GM04503 (cell line): ENCODE measurements around the gene MGLL.
"Not testable (repeated sequence)": the region's sequence is repeated elsewhere in the genome, so short reads cannot be mapped to it uniquely, and the experiment has no call there.

Experiments used
- DNase-seq: peaks from one replicate; pipeline ENCODE4 v3.0.0-alpha.2; 2012; ENCODE audit warnings: low read depth

Gene MGLL

DNA sequence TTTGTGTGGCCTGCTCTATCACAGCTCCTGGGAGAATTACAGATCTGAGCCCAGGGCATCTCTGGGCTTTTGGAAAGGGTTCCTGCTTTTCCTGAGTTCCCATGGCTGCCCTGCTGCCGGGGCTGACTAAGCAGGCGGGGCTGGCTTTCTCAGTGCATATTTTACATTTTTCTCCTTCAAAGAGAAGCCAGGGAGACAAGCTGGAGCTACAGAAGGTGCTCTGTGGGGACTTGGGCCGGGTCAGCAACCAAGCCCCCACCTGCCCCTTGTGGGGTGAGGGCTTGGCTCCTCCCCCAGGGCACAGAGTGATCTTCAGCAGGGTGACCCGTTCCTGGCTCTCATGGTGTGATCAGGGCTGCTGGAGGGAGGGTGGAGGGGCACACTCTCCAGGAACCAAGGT is 132.2 kb downstream of the MGLL start:
- peak; percentile 62 for DNase-seq

DNA sequence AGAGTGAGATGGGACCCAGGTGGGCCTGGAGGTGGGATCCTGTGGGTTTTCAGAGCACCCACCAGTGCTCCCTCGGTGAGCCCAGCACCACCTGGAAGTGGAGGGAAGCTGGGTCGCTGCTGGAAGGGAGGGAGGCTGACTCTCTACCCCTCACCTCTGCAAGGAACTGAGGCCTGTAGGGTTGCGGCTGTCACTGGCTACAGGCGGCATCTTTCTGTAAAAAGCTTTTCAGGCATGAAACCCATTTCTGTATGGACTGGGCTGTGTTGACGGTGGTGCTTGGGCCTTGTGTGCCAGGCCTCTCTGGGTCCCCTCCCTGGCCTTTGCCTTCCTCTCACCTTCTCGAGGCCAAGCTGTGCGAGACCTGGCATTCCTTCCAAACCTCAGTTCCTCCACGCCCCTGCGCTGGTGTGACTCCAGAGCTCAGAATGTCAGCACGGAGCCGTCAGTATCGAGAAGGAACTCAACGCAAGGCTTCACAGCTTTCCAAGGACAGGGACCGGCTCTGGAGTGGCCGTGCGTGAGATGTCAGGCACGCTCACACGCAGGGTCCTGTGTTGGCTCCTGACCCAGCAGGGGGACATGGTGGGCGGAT is 133.0 kb downstream of the MGLL start:
- no peak for DNase-seq

DNA sequence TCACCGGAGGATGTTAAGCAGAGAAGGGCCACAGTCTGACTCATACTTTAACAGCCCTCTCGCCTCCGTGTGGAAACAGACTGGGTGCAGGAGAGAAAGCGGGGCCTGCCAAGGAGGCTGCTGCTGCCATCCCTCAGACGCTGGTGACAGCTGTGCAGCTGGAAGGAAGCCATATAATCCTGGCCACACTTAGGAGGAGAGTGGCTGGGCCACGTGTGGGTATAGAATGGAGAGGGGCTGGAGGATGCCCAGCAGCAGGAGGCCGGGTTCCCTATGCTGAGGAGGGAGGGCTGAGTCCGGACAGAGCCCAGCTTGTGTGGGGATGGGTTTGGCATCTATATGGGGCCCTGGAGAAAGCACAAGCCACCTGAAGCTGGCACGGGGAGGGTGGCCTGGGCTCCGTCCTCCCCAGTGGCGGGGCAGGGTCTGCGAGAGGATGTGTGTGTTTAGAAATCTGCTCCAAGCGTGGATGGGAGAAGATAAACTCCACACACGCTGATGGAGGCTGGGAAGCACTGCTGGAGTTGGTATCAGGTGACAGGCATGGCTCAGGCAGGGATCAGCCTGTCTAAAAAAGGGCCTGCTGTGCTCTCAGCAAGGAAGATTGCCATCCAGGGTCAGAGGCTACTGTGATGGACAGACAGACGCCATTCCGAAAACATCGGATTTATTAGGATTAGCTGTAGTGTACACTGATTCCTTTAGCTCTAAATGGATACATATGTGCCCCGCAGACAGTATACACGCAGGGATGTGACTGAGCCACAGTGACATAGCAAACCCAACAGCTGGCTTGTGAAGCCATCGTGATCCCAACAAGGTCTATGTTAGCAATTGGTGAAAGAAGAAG is 133.7 kb downstream of the MGLL start:
- no peak for DNase-seq

DNA sequence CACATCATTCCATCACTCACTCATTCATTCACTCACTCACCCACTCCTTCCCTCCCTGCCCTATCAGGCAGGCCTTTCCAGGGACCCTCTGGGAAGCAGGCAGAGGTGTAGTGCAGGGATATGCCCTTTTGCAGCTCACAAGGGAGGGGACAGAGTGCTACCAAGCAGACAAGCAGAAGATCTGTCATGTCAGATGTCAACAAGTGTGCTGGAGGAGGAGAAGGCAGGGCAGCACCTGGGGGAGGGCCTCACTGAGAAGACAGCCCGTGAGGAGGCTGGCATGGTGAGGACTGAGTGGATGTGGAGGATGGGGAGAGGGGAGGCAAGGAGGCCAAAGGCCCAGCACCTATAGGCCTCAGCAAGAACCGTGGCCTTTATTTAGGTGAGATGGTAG is 134.3 kb downstream of the MGLL start:
- no peak for DNase-seq

DNA sequence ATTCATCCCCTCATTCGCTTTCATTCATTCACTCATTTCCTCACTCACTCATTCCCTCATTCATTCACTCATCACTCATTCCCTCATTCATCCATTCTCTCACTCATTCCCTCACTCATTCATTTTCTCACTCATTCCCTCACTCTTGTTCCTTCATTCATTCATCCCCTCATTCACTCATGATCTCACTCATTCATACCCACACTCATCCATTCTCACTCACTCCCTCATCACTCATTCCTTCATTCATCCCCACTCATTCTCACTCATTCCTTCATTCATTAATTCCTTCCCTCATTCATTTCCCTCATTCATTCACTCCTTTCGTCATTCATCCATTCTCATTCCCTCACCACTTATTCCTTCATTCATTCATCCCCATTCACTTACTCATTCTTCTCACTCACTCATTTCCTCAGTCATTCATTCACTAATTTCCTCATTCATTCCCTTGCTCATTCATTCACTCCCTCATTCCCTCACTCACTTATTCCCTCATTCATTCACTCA is 135.0 kb downstream of the MGLL start:
- DNase-seq = no peak

DNA sequence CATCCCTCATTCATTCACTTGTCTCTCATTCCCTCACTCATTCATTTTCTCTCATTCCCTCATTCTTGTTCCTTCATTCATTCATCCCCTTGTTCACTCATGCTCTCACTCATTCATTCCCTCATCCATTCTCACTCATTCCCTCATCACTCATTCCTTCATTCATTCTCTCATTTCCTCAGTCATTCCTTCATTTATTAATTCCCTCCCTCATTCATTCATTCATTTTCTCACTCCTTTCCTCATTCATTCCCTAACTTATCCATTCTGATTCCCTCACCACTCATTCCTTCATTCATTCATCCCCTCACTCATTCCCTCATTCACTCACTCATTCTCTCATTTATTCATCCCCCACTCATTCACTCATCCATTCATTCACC is 135.8 kb downstream of the MGLL start:
- DNase-seq = no peak

DNA sequence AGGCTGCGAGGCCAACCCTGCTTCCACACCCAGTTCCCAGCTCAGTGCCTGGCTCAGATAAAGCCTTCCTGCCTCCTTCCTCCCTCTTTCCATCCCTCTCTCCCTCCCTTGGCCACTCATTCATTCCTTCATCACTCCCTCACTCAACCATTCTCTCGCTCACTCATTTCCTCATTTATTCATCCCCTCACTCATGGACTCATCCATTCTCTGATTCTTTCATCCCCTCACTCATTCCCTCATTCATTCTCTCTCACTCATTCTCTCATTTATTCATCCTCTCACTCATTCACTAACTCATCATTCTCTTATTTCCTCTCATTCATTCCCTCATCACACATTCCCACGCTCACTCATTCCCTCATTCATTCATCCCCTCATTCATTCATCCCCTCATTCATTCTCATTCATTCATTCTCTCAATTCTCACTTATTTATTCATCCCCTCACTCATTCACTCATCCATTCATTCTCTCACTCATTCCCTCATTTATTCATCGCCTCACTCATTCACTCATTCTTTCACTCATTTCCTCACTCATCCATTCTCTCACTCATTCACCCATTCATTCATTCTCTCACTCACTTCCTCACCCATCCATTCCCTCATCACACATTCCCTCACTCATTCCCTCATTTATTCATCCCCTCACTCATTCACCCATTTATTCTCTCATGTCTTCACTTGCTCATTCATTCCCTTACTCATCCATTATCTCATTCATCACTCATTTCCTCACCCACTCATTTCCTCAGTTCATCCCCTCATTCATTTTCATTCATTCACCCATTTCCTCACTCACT is 136.4 kb downstream of the MGLL start:
- no peak for DNase-seq

DNA sequence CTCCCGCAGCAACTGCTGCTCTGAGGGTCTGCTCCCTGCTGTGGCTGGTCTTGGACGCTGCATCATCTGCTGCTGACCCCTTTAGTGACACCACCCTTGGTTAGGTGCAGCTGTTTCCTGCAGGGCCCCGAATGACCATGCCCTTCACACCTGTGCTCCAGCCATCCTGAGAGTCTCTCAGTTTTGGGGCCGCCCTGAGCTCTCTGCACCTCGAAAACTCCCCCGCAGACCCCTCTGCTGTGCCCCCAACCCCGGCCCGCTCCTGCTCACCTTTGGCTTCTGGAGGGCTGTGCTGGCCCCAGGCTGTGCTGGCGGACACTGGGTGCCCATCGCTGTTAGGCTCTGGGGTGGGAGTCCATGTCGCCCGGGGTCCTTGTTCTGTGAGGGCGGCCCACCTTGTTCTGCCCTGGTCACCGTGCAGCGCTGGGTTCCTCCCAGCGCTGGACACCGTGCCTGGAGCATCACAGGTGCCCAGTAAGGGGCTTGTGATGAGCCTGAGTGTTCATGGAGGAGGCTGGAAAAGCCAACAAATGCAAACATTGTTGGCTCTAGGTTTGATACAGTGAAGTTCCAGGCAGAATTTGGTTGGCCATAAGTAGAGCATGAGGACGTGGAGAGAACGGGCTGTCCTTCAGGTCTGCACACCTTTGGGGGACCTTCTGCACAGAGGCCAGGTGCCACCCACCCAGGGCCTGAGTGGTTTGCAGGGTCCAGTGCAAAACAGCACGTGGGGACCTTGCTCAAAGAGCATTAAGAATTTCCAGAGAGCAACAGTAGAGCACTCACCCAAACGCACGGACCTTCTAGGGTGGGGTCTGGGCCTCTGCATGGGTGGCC is 137.2 kb downstream of the MGLL start:
- no peak for DNase-seq

DNA sequence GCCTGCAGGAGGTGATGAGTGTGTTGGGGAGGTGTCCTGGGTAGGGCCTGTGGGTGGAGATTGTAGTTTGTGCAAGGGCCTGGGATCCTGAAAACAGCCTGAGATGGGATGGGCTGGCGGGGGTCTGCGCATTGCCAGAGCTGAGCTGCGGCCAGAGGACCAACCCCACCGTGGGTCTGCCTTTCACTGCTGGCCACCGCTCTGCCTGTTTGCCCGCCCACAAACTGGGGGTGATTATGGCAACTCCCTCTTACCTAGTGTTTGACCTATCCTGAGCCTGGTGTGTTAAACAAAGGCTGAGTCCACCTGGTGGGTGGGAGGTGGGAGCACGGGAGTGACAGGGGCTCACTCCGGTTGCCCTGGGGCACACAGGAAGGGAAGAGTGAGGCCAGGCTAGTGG is 139.8 kb downstream of the MGLL start:
- DNase-seq = no peak

DNA sequence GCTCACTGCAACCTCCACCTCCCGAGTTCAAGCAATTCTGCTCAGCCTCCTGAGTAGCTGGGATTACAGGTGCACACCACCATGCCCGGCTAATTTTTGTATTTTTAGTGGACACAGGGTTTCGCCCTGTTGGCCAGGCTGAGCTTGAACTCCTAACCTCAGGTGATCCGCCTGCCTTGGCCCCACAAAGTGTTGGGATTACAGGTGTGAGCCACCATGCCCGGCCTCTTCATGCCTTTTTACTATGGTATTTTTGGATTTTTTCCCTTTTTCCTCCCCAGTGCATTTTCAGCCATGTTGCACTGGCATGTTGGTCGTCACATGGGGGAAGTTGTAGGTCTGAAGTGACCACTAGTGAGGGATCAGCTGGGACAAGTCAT is 140.2 kb downstream of the MGLL start:
- not testable (repeated sequence) for DNase-seq

DNA sequence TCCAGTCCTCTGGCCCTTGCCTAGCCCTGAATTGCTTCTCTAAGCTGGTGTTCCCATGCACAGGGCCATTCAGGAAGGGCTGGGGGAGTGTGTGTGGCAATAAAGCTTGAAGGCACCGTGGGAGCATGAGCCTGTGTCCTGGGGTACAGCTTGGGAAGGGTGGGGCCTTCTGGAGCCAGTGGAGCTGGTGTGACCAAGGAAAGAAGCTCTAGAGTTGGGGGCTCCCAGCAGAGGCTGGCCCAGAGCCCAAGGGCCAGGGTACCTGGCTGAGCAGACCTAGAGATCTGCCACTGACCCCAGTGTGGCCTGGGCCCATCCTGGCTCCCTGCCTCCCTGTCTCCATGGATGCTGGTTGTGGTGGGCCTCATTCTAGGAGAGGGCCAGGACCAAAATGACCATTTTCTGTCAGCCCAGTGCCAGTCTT is 141.5 kb downstream of the MGLL start:
- DNase-seq = no peak

DNA sequence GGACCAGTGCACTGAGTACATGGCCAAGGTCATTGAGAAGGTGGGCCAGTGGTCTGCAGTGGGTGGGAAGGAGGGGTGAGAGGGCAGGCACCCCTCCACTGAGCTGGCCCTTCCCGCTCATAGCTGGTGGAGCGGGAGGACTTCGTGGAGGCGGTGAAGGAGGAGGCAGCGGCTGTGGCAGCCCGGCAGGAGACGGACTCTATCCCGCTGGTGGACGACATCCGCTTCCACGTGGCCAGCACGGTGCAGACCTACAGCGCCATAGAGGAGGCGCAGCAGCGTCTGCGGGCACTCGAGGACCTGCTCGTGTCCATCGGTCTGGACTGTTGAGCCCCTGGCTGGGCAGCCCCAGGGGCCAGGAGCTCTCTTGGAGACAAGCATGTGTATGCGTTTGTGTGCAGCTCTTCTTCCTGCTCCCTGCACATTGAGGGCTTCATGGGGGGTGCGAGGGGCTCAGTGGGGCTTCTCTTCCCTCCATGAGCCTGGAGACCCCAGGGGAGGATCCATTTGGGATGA is 142.1 kb downstream of the MGLL start:
- no peak for DNase-seq

DNA sequence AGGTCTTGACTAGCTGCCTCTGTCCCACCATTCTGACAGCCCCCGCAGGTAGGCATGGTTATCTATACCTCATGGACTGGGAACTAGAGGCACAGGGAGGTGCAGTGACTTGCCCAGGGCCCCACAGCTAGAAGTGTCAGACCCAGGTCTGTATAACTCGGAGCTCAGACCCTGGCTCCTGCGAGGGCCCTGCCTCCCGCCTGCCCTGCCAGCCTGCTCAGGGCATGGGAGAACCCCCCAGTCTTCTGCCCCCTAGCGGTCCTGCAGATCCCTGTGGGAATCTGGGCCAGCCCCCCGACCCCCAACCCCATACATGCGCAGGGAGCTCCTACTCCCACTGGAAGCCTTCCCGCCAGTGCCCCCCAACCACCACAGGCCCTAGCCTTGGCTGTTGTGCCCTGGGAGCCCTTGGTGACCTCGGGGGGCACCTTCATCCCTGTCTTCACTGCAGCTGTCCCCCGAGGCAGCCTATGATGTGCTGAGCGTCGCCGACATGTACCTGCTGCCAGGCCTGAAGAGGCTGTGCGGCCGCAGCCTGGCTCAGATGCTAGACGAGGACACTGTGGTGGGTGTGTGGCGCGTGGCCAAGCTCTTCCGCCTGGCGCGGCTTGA is 142.7 kb downstream of the MGLL start:
- no peak for DNase-seq

DNA sequence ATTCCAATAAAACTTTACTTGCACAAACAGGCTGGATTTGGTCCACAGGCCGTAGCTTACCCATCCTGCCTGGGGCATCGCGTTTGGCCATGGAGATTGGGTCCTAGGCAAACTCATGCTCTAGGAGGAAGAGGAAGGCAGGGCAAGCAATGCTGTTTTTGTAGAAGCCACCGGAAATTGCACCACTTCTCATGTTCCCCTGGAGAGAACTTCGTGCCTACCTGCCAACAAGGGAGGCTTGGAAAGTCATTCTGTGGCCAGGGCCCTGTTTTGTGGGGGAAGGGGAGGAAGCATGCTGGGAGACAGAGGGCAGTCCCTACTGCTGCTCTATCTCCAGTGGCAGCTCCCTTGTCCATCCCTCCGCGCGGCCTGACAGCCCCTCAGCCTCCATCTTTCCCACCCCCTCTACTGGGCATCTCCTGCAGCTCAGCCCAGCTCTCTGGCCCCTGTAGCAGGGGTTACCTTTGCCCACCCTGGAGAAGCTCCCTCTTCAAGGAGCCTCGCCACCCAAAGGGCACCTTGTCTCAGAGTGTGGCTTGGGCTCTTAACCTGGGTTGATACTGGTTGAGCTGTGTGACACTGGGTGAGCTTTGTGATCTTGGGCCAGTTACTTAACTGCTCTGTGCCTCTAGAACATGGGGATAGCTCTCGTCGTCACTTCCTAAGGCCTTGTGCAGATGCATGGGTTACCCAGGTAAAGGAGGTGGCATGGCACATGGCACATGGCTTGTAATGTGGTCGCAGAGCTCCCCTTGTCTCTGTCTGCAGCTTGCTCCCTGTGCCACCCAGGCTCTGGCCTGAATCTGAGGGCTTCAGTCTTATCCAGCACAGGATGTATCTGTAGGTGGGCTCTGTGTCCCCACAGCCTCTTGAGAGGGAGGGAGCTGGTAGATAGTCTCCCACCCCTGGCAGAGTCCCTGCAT is 143.4 kb downstream of the MGLL start:
- DNase-seq = no peak

DNA sequence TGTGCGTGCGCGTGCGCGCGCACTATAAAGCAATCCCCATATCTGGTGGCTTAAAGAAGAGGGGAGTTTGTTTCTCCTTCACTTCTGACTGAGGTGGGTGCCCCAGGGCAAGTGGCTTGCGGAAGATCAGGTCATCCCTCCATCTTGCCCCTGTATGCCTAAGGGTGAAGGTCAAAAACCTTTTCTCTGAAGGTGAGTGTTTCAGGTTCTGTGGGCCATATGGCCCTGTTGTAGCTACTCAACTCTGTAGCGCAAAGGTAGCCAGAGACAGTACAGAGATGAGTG is 144.1 kb downstream of the MGLL start:
- DNase-seq = no peak

DNA sequence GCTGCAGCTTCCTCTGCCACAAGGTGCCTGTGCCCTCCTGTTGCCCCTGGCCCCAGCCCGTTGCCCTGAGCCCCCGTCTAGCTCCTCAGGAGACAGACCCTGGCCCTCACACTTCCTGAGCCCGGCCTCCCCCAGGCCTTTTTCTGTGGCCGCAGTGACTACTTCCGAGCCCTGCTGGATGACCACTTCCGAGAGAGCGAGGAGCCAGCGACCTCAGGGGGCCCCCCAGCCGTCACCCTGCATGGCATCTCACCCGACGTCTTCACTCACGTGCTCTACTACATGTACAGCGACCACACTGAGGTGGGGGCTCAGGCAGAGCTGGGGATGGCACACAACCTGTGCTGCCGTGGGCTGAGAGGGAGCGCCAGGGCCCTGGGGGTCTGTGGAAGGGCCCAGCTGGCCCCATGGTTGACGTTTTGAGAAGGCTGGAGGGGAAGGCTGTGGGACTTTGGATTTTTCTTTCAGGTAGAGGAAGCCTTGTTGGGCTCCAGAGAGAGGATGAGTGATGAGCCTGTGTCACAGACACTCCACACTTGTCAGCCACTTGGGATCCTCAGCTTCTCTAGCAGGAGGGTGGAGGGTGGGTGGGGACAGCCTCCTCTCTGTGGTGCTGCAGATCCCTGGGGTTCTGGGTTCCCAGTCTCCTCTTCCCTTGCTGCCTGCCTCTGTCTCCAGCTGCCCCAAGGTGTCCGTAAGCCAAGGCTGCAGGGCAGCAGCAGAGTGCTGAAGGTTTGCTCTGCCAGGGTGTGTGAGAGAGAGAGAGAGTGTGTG is 144.6 kb downstream of the MGLL start:
- DNase-seq = no peak

DNA sequence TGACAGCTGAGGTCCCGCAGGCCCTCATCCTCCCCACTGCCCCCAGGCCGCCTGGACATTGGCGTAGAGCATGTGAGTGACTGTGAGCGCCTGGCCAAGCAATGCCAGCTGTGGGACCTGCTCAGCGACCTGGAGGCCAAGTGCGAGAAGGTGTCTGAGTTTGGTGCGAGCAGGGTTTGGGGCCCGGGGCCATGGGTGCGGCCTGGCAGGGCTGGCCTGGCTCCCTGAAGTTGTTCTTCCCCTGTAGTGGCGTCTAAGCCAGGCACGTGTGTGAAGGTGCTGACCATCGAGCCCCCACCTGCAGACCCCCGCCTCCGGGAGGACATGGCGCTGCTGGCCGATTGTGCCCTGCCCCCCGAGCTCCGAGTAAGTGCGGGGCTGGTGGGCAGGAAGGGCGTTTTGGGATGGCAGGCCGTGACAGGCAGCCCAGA is 145.4 kb downstream of the MGLL start:
- DNase-seq = no peak

DNA sequence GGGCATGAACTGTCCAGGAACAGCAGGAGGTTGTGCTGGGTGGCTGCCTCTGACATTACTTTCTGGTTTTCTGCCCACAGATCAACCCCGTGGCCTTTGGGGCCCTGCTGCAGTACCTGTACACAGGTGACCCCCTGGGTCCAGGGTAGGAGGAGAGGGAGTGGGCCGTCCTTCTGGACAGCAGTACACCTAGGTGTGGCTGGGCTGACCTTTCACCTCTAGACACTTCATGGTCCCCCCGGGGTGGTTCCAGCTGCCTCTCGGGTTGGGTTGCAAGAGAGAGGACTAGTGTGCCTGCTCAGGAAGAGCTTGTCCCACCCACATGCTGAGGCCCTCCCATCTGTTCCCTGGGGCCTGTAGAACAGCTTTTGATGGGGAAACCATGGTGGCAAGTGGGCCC is 145.9 kb downstream of the MGLL start:
- DNase-seq = no peak

DNA sequence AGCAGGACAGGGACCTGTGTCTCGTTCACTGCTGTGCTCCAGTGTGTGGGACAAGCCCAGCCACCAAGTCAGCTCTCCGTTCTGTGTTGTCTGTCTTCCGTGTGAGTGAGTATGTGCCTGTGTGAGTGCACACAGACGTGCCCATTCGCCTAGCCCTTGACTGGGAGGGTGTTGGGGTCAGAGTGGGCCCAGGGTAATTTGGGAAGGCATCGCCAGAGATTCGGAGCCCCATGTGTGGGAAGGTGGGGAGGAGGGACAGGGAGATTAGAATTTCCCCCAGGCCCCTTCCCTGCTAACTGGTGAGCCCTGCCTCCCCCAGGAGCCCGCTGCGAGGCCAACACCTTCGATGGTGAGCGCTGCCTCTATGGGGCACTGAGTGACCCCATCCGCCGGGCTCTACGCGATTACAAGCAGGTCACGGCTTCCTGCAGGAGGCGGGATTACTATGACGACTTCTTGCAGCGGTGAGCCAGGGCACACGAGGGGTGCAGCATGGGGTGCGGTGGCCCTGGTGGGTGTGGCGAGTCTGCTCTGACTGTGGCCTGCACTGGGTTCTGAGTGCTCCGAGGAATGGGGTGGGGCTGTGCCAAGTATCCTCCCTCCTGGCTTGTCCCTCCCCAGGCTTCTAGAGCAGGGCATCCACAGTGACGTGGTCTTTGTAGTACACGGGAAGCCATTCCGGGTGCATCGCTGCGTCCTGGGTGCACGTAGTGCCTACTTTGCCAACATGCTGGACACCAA is 146.5 kb downstream of the MGLL start:
- no peak for DNase-seq
